Islet precursor cell (in vitro differentiated cells): ENCODE measurements around the gene RBBP4.

Source experiments
- DNase-seq: peaks from one replicate; pipeline ENCODE4 v3.0.0-alpha.2; 2018

The RBBP4 gene

GRCh38 chr1:32727876-32728275 is 76.9 kb downstream of the RBBP4 start:
- DNase-seq = no peak

GRCh38 chr1:32728413-32729077 is 77.5 kb downstream of the RBBP4 start:
- DNase-seq = no peak

- DNase-seq = no peak
Observed at GRCh38 chr1:32729254-32730046, 78.4 kb downstream of the RBBP4 start.

GRCh38 chr1:32733582-32734321 is 82.7 kb downstream of the RBBP4 start:
- peak; percentile 71 for DNase-seq
